Astrocyte of the cerebellum (primary cell): ENCODE measurements around the gene TIE1.

Source experiments
- DNase-seq: peaks from one replicate; pipeline ENCODE4 v3.0.0-alpha.2; 2011; ENCODE audit warnings: low read depth
- H3K4me3 ChIP-seq: 2 replicates; pipeline ENCODE4 v1.5.1; 2011; ENCODE audit warnings: mild to moderate bottlenecking, low read depth, low read length, moderate library complexity
- CTCF ChIP-seq: IDR thresholded peaks from 2 replicates; pipeline ENCODE4 v1.5.1; 2012; ENCODE audit warnings: low read length, low read depth, moderate library complexity, mild to moderate bottlenecking; ENCODE audit errors: missing control alignments
- in situ Hi-C: cut with HindIII; loops from 2 replicates; pipeline ENCODE4 v1.10.0; 2017; ENCODE audit warnings: low sequenced_read_pairs

The TIE1 gene

DNA sequence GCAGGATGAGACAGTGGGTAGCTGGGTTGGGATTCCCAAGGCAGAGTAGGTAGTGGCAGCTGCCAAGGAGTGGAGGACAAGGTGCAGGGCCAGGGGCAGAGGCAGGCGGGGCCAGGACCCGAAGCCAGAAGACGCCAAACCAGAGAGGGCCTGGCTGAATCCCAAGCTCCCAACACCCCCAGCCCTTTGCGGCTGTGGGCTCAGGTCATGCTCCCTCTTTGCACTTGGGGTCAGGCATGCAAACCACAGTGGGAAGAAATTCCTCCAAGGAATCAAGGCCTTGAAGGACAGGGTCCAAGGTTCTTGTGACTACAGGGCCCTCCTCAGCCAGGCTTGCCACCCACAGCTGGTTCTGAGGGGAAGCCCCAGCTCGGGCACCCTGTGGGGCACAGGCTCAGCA lies 21.6 kb upstream of the TIE1 start:
- H3K4me3 ChIP-seq, result no peak overlapping the region
- no peak for DNase-seq
- no peak for TF ChIP-seq CTCF
- in situ Hi-C loops, result no loop called here

DNA sequence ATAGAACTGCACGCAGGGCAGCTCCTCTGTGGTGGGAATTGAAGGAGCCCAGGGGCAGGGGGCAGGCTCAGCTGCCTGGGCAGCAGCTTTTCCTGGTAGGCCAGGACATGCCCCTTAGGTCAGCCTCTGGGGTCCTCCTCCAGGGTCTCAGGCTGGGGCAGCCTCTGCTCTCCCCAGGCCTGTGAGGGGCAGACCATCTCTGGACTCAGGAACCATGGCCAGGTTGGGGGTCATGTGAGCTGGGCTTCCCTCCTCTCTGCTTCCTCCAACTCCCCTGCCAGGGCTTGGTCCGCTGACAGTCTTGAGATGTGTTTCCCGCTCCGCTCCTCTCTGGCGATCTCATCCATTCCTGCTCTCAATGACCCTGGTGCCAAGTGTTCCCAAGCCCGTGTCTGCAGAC lies 21.1 kb upstream of the TIE1 start:
- DNase-seq, result no peak
- in situ Hi-C loops, result no loop called here
- H3K4me3 ChIP-seq, result no peak overlapping the region
- no peak for TF ChIP-seq CTCF

GRCh38 chr1:43280692-43281091 lies 20.1 kb upstream of the TIE1 start:
- H3K4me3 ChIP-seq, result no peak overlapping the region
- no peak for DNase-seq
- no peak for TF ChIP-seq CTCF
- in situ Hi-C loops, result no loop called here

DNA sequence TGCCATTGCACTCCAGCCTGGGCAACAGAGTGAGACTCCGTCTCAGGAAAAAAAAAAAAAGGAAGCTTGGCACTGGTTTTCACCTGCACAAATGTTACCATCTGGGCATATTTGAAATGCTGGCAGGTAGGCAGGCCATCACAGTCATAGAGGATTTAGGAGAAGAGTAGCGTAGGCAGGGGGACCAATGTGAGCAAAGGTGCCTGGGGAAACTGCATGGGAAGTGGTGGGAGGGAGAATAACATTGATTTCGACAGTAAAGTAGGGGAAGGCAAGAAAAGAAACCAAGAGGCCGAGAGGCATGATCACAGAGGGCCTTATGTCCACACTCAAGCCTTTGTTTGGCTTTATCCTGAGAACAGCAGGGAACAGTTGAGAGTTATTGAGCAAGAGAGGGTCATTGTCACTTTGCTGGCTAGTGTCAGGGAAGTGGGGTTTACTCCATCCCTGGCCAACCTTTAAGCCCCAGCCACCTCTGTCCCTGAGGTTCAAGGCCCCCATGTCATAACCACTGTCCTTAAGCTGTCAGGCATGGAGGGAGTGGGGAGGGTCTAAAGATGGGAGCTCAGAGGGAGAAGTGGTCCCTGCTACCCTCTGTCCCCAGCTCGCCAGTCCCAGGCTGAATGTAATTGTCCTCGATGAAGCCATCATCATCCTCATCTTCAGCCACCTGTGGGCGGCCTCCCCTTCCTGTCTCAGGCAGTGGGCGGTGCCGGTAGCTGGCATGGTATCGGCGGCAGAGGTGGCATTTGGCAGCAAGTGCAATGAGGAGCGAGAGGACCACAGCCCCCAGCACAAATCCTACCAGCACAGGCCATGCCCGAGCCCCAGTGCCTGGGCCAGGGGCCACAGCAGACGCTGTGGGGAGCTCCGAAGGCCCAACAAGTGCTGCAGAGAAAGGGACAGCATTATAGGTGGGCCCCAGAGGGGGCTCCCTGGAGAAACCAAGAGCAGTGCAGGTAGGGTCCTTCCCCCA lies 18.3 kb upstream of the TIE1 start:
- in situ Hi-C loops, result no loop called here
- H3K4me3 ChIP-seq, result no peak overlapping the region
- no peak for DNase-seq
- no peak for TF ChIP-seq CTCF

- no peak for TF ChIP-seq CTCF
- DNase-seq, result no peak
- H3K4me3 ChIP-seq, result no peak overlapping the region
- in situ Hi-C loops, result no loop called here
Measured at GRCh38 chr1:43284065-43284464, 16.7 kb upstream of the TIE1 start.

- in situ Hi-C loops, result no loop called here
- no peak for DNase-seq
- H3K4me3 ChIP-seq, result no peak overlapping the region
- no peak for TF ChIP-seq CTCF
Measured at GRCh38 chr1:43284546-43285110, 16.2 kb upstream of the TIE1 start.
